HL-60 (cell line): Measurements from ENCODE around the gene MRPS26.

Experiments
- DNase-seq, 2 experiments: peaks; one replicate each; pipeline ENCODE4 v3.0.0-alpha.2; 2010 to 2020; ENCODE audit warnings: low read depth in 1 of 2, low spot score in 1 of 2
- H3K27ac ChIP-seq: fragments of 250-450 bp; sonication (Bioruptor Pico); replicated peaks from 2 replicates; pipeline ENCODE4 v1.5.1; 2020; ENCODE audit warnings: mild to moderate bottlenecking, moderate library complexity
- H3K27me3 ChIP-seq: fragments of 250-450 bp; sonication (Bioruptor Pico); 2 replicates; pipeline ENCODE4 v1.5.1; 2021; ENCODE audit warnings: mild to moderate bottlenecking, moderate library complexity; ENCODE audit not compliant: insufficient read depth, poor library complexity, severe bottlenecking
- H3K4me3 ChIP-seq: replicated peaks from 2 replicates; pipeline ENCODE4 v1.5.1; 2011; ENCODE audit warnings: mild to moderate bottlenecking, control low read depth, low read length; ENCODE audit not compliant: insufficient read depth
- GABPA ChIP-seq: IDR thresholded peaks from 2 replicates; pipeline ENCODE4 v1.6.1; 2012; ENCODE audit warnings: low read depth
- POLR2AphosphoS5 ChIP-seq: IDR thresholded peaks from 2 replicates; pipeline ENCODE4 v1.6.1; 2012; ENCODE audit warnings: low read depth
- SPI1 ChIP-seq: IDR thresholded peaks from 2 replicates; pipeline ENCODE4 v1.6.1; 2012; ENCODE audit warnings: low read depth, mild to moderate bottlenecking, borderline replicate concordance
- TF ChIP-seq, protein P1 (sequence below): IDR thresholded peaks from one replicate; pipeline ENCODE4 v1.5.1; 2011; ENCODE audit warnings: low read length, control low read depth, inconsistent platforms; ENCODE audit not compliant: insufficient read depth
- TF ChIP-seq, protein P2 (sequence below): IDR thresholded peaks from 2 replicates; pipeline ENCODE4 v1.6.1; 2012; ENCODE audit warnings: low read depth; ENCODE audit not compliant: insufficient replicate concordance

MRPS26 gene

DNA sequence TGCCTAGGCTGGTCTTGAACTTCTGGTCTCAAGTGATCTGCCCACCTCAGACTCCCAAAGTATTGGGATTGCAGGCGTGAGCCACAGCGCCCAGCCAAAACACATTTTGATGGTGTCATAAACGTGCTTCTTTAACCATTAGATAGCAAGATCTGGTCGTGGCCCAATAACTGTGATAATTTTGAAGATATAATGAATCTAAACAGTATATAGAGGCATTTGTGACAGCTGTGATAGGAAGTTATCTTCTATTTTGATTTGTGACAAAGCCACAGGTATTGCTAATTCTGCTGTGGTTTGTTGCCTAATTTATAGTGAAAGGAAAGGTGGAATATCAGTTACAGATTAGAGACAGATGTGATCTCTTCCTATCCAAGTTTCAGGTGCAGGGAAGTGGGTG is 24.9 kb downstream of the MRPS26 start:
- H3K4me3 ChIP-seq, result no peak overlapping the region
- peaks cover 2% of the 10 kb centered on the region for H3K27me3 ChIP-seq
- no peak overlapping the region for H3K27ac ChIP-seq
- no peak for DNase-seq
- no peak for TF ChIP-seq SPI1
- TF ChIP-seq, protein P1, sequence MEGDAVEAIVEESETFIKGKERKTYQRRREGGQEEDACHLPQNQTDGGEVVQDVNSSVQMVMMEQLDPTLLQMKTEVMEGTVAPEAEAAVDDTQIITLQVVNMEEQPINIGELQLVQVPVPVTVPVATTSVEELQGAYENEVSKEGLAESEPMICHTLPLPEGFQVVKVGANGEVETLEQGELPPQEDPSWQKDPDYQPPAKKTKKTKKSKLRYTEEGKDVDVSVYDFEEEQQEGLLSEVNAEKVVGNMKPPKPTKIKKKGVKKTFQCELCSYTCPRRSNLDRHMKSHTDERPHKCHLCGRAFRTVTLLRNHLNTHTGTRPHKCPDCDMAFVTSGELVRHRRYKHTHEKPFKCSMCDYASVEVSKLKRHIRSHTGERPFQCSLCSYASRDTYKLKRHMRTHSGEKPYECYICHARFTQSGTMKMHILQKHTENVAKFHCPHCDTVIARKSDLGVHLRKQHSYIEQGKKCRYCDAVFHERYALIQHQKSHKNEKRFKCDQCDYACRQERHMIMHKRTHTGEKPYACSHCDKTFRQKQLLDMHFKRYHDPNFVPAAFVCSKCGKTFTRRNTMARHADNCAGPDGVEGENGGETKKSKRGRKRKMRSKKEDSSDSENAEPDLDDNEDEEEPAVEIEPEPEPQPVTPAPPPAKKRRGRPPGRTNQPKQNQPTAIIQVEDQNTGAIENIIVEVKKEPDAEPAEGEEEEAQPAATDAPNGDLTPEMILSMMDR, result no peak
- no peak for TF ChIP-seq GABPA
- no peak for TF ChIP-seq POLR2AphosphoS5
- TF ChIP-seq, protein P2, sequence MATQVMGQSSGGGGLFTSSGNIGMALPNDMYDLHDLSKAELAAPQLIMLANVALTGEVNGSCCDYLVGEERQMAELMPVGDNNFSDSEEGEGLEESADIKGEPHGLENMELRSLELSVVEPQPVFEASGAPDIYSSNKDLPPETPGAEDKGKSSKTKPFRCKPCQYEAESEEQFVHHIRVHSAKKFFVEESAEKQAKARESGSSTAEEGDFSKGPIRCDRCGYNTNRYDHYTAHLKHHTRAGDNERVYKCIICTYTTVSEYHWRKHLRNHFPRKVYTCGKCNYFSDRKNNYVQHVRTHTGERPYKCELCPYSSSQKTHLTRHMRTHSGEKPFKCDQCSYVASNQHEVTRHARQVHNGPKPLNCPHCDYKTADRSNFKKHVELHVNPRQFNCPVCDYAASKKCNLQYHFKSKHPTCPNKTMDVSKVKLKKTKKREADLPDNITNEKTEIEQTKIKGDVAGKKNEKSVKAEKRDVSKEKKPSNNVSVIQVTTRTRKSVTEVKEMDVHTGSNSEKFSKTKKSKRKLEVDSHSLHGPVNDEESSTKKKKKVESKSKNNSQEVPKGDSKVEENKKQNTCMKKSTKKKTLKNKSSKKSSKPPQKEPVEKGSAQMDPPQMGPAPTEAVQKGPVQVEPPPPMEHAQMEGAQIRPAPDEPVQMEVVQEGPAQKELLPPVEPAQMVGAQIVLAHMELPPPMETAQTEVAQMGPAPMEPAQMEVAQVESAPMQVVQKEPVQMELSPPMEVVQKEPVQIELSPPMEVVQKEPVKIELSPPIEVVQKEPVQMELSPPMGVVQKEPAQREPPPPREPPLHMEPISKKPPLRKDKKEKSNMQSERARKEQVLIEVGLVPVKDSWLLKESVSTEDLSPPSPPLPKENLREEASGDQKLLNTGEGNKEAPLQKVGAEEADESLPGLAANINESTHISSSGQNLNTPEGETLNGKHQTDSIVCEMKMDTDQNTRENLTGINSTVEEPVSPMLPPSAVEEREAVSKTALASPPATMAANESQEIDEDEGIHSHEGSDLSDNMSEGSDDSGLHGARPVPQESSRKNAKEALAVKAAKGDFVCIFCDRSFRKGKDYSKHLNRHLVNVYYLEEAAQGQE, result no peak

DNA sequence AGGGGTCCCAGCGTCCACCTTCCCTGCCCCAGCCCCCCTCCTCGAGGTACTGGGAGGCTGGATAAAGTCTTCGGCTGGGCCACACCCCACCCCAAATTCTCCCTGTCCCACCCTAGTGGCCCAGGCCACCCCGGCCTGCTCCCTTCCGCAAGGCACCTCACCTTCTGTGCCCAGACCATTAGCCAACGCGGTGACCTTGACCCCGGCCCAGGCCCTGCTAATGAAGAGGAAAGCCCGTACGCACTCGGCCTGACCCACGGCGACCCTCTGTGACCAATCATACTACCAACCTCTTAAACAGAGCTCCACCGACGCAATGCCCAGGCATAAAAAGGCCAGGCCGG is 25.4 kb downstream of the MRPS26 start:
- no peak for DNase-seq
- TF ChIP-seq SPI1 (no peak), POLR2AphosphoS5 (no peak), GABPA (no peak)
- TF ChIP-seq, protein P2, result no peak
- TF ChIP-seq, protein P1, result no peak
- no peak overlapping the region for H3K27ac ChIP-seq
- H3K4me3 ChIP-seq, result no peak overlapping the region
- H3K27me3 ChIP-seq, result peaks cover 2% of the 10 kb centered on the region

DNA sequence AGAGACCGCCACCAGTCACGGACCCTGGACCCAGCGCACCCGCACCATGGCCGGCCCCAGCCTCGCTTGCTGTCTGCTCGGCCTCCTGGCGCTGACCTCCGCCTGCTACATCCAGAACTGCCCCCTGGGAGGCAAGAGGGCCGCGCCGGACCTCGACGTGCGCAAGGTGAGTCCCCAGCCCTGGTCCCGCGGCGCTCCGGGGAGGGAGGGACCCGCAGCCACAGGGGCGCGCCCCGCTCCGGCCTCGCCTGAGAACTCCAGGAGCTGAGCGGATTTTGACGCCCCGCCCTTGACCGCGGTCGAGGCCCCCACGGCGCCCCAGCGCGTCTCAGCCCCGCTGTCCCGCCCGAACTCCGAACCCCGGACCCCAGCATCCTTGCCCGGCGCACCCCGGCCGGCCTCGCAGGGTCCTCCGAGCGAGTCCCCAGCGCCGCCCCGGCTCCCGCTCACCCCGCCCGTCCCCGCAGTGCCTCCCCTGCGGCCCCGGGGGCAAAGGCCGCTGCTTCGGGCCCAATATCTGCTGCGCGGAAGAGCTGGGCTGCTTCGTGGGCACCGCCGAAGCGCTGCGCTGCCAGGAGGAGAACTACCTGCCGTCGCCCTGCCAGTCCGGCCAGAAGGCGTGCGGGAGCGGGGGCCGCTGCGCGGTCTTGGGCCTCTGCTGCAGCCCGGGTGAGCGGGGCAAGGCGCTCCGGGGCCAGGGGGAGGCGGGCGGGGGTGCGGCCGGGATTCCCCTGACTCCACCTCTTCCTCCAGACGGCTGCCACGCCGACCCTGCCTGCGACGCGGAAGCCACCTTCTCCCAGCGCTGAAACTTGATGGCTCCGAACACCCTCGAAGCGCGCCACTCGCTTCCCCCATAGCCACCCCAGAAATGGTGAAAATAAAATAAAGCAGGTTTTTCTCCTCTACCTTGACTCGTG is 26.0 kb downstream of the MRPS26 start, which contains the start of gene OXT:
TSS of gene OXT (plus strand) at position 11 of the 920 bp plus-strand sequence. CDS start at position 47, 36 bp downstream.
- no peak for DNase-seq
- Histone ChIP-seq H3K27me3 (peaks cover 2% of the 10 kb centered on the region), H3K27ac (no peak within 1 kb of the TSS), H3K4me3 (no peak within 1 kb of the TSS)
- TF ChIP-seq POLR2AphosphoS5, result no peak
- TF ChIP-seq SPI1, result no peak
- TF ChIP-seq, protein P1, result no peak
- no peak for TF ChIP-seq GABPA
- TF ChIP-seq, protein P2, result no peak
